NB4 (cell line): ENCODE data around the gene FOXP1.

Source experiments
- DNase-seq: peaks from one replicate; pipeline ENCODE4 v3.0.0; 2010; ENCODE audit warnings: low read depth
- H3K4me3 ChIP-seq: one replicate; pipeline ENCODE4 v1.5.1; 2011; ENCODE audit warnings: mild to moderate bottlenecking, low read depth, low read length, moderate library complexity
- MYC ChIP-seq: IDR thresholded peaks from 2 replicates; pipeline ENCODE4 v1.6.1; 2011; ENCODE audit warnings: low read depth, low read length
- POLR2A ChIP-seq: IDR thresholded peaks from 2 replicates; pipeline ENCODE4 v1.6.1; 2011; ENCODE audit warnings: mild to moderate bottlenecking; ENCODE audit not compliant: insufficient read length; ENCODE audit errors: extremely low read depth
- TF ChIP-seq, protein P1 (sequence below): IDR thresholded peaks from 2 replicates; pipeline ENCODE4 v1.6.1; 2011; ENCODE audit warnings: low read depth, low read length
- TF ChIP-seq, protein P2 (sequence below): IDR thresholded peaks from one replicate; pipeline ENCODE4 v1.5.1; 2012; ENCODE audit warnings: low read depth, low read length

FOXP1 gene

GRCh38 chr3:71000483-71000882 lies 583.0 kb downstream of the FOXP1 start:
- TF ChIP-seq, protein P1, sequence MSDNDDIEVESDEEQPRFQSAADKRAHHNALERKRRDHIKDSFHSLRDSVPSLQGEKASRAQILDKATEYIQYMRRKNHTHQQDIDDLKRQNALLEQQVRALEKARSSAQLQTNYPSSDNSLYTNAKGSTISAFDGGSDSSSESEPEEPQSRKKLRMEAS, result no peak
- TF ChIP-seq MYC, result no peak
- TF ChIP-seq, protein P2, sequence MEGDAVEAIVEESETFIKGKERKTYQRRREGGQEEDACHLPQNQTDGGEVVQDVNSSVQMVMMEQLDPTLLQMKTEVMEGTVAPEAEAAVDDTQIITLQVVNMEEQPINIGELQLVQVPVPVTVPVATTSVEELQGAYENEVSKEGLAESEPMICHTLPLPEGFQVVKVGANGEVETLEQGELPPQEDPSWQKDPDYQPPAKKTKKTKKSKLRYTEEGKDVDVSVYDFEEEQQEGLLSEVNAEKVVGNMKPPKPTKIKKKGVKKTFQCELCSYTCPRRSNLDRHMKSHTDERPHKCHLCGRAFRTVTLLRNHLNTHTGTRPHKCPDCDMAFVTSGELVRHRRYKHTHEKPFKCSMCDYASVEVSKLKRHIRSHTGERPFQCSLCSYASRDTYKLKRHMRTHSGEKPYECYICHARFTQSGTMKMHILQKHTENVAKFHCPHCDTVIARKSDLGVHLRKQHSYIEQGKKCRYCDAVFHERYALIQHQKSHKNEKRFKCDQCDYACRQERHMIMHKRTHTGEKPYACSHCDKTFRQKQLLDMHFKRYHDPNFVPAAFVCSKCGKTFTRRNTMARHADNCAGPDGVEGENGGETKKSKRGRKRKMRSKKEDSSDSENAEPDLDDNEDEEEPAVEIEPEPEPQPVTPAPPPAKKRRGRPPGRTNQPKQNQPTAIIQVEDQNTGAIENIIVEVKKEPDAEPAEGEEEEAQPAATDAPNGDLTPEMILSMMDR, result no peak
- no peak for TF ChIP-seq POLR2A
- H3K4me3 ChIP-seq, result no peak overlapping the region
- DNase-seq, result no peak

DNA sequence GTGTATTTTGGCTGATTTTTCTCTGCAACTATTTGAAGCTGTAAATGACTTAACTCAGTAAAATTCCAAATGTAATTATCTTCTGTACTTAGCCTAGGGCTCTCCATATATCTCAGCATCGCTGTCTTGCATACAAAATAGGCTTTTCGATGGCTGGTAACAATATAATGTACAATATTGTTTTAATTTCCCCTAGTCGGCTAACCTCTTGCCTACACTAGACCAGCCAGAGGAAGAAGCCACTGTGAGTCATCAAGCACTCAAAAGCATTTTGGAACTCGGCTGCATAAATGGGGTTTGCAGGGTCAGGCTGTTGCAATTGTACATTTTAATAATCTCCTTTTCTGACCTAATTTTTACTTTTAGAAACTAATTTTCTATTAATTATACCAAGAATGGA lies 583.8 kb downstream of the FOXP1 start:
- peak; percentile 38 for DNase-seq
- H3K4me3 ChIP-seq, result no peak overlapping the region
- TF ChIP-seq, protein P2, result no peak
- TF ChIP-seq, protein P1, result no peak
- TF ChIP-seq MYC (no peak), POLR2A (no peak)

- no peak overlapping the region for H3K4me3 ChIP-seq
- no peak for DNase-seq
- TF ChIP-seq, protein P1, result no peak
- TF ChIP-seq, protein P2, result no peak
- TF ChIP-seq MYC (no peak), POLR2A (no peak)
Measured at GRCh38 chr3:70996082-70996481, 587.4 kb downstream of the FOXP1 start.

DNA sequence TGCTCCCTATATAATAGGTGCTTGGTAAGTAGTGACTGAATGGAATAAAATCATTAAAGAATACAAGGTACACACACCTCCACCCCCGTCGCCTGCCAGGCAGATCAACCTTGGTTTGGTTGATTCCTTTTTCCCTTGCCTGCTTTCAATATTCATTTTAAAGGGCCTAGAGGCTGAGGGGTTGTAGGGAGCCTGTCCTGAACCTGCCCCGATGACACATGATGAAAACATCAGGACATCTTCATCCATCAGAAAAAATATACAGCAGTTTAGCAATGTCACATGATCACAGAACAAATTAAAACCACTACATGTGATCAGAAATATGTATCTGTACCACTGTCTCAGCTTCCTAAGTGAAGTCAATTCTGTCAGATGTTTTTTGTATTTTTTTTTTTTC lies 588.9 kb downstream of the FOXP1 start:
- TF ChIP-seq POLR2A, result no peak
- no peak for DNase-seq

DNA sequence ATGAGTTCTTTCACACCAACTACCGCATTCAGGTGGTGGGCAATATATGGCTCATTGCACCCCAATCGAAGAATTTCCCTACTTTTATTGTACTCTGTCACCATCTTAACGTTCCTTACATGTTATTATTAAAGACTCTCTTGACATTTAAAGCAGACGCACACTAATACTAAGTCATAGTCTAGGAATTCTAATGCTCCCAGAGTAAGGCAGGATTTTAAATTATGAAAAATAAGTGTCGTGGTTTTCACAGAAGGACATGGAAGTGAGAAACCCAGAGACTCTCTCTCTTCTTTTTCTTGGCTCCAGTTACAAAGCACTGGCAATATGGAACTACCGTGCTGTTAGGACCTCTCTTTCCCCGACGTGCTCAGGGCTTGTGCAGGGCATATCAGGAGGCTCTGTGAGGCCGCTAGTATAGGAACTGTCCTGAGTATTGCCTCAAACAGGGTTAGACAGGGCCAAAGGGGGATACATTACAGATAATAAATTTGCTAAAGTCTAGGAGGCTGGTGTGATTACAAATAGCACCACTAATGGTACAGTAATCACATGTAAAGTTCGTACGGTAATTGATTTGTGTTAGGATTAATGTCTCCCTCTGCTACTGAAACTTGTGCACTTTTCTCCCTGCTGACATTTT lies 590.8 kb downstream of the FOXP1 start:
- DNase-seq, result no peak
- TF ChIP-seq MYC (no peak), POLR2A (no peak)
- TF ChIP-seq, protein P1, result no peak
- TF ChIP-seq, protein P2, result no peak
- H3K4me3 ChIP-seq, result no peak overlapping the region

More for the DNA sequence above, 588.9 kb downstream of the FOXP1 start:
- H3K4me3 ChIP-seq, result no peak overlapping the region

- DNase-seq, result no peak
- TF ChIP-seq MYC, result no peak
- TF ChIP-seq, protein P1, result no peak
- TF ChIP-seq, protein P2, result no peak
- no peak for TF ChIP-seq POLR2A
Measured at GRCh38 chr3:70992131-70992530, 591.4 kb downstream of the FOXP1 start.

More at GRCh38 chr3:70992131-70992530, 591.4 kb downstream of the FOXP1 start:
- no peak overlapping the region for H3K4me3 ChIP-seq
